Heart left ventricle (tissue), 16 donors: ENCODE data around the gene GALNT9. TPM values are rescaled to one million over a fixed set of nuclear protein-coding genes. Genes with fewer than 3 reads are reported as not detected.
A peak's percentile ranks its signal among the peaks of the same experiment; 100 is the strongest.

ENCODE experiments used
- ATAC-seq, 4 donors: fragments of 200-7000 bp; cut with Tn5 transposase; one replicate each; pipeline ENCODE4 v1.9.1; 2020 to 2022; ENCODE audit warnings: moderate library complexity in 4 of 4, mild to moderate bottlenecking in 3 of 4, moderate number of reproducible peaks in 1 of 4
- DNase-seq, 5 donors: peaks; one replicate each; pipeline ENCODE4 v3.0.0-alpha.2; 2020
- H3K27ac ChIP-seq, 12 donors: fragments of 200-600 bp; sonication (generic) in 4 of 12; one replicate each; pipeline versions ENCODE4 v1.5.0 to v1.8.0; 2016 to 2022; ENCODE audit warnings: mild to moderate bottlenecking in 2 of 12
- H3K27me3 ChIP-seq, 9 donors: fragments of 200-600 bp; sonication (generic) in 2 of 9; one replicate each; pipeline versions ENCODE4 v1.5.1 to v1.8.0; 2016 to 2022; ENCODE audit warnings: mild to moderate bottlenecking in 3 of 9
- H3K36me3 ChIP-seq, 9 donors: fragments of 200-600 bp; sonication (generic) in 2 of 9; one replicate each; pipeline versions ENCODE4 v1.5.0 to v1.8.0; 2018 to 2022; ENCODE audit warnings: mild to moderate bottlenecking in 2 of 9
- H3K4me1 ChIP-seq, 12 donors: fragments of 200-600 bp; sonication (generic) in 4 of 12; one replicate each; pipeline versions ENCODE4 v1.5.0 to v1.8.0; 2016 to 2022; ENCODE audit warnings: mild to moderate bottlenecking in 3 of 12
- H3K4me3 ChIP-seq, 12 donors: fragments of 200-600 bp; sonication (generic) in 4 of 12; one replicate each; pipeline versions ENCODE4 v1.5.0 to v1.8.0; 2017 to 2022; ENCODE audit warnings: mild to moderate bottlenecking in 9 of 12, moderate library complexity in 4 of 12
- H3K9me3 ChIP-seq, 12 donors: fragments of 200-600 bp; sonication (generic) in 4 of 12; one replicate each; pipeline versions ENCODE4 v1.5.0 to v1.8.0; 2016 to 2022; ENCODE audit warnings: mild to moderate bottlenecking in 1 of 12
- CTCF ChIP-seq, 12 donors: fragments of 200-600 bp; sonication (generic) in 4 of 12; IDR thresholded peaks; one replicate each; pipeline versions ENCODE4 v1.5.0 to v1.8.0; 2018 to 2022; ENCODE audit warnings: antibody characterized with exemption in 12 of 12, mild to moderate bottlenecking in 5 of 12
- POLR2A ChIP-seq, 2 donors: fragments of 450-650 bp; IDR thresholded peaks; one replicate each; pipeline ENCODE4 v1.6.1; 2017; ENCODE audit warnings: antibody characterized with exemption in 2 of 2, mild to moderate bottlenecking in 2 of 2, moderate library complexity in 2 of 2
- WGBS, 4 donors: extraction: QIAGEN DNeasy Blood & Tissue Kit in 2 of 4; methylation state at CpG; one replicate each; pipeline versions ENCODE4 v1.1.5 to v1.1.7; 2013 to 2018; 5-methylcytosine and 5-hydroxymethylcytosine counted together
- intact Hi-C, 10 donors: fragments of 100-400 bp; cut with DNase I; formaldehyde crosslinking; loops; one replicate each; pipeline versions ENCODE4 v1.11.1 to v1.14.2; 2022
- polyA plus RNA-seq, 2 donors: library from polyadenylated mRNA; stranded (reverse); fragments of 200-250 nt; gene quantifications; one replicate each; pipeline ENCODE4 v1.2.3, GENCODE V29; 2013
- total RNA-seq, 9 donors: library from RNA; depleted of rRNA in 2 of 9; stranded (reverse); fragments of >200 nt in 2 of 9; fragmentation: NEBNext Ultra II Directional in 3 of 9; extraction: Animal tissue kit (Norgen Biotek cat#: 25700) in 3 of 9; gene quantifications; one replicate each; pipeline versions ENCODE4 v1.1.0 to v1.2.4, GENCODE V29; 2016 to 2023
- donor health status: ischemic (EF 13 %, LVEDD 7.1; RV severe dilation, severe dysfunction).
- donor health status: healthy with polysubstance abuse.
- donor health status: DM: no; HTN: yes; CAD: no.
- donor health status: DM: no; HTN: no; CAD: no.
- donor health status: ischemic (EF 25% LVEDD 6.9; RV normal size, moderate dysfunction).
- donor health status: ischemic (EF 25% LVEDD 5.7; RV mildly dilated, moderate dysfunction).
- donor health status: healthy.
- donor health status: DM: yes; HTN: yes; CAD: no.
- donor health status: ischemic (EF 35%, LVEDD 5.7; RV mildly dilated, moderate dysfunction).
- donor health status: nonischemic (EF 11% LVEDD 7.7; RV severe dilation, severe dysfunction).
- donor health status: DM: yes; HTN: yes; CAD: no.
- donor health status: PGD.
- donor health status: ischemic (EF 29% LVEDD 5.4; RV normal size, mild dysfunction).
- donor health status: nonischemic (EF 23%, LVEDD 6.1; RV moderate dilation, normal function).

The GALNT9 gene
- total and polyA plus RNA-seq, 11 donors = 10.3 TPM; not detected in 10

- intact Hi-C loops = no loop called here
- H3K27ac ChIP-seq = no peak overlapping the region
- DNase-seq (peak in 1 of 5 donors; percentile 33), ATAC-seq (no peak)
- WGBS, 4 donors = 49 to 70% (median 52%) methylated on average over 8 to 10 of the region's 10 CpGs
- no peak overlapping the region for H3K4me3 ChIP-seq
- H3K9me3 ChIP-seq = peaks cover 0 to 11% (median 9%) of the 10 kb centered on the region in 12 donors
- peaks cover 0 to 16% (median 9%) of the 10 kb centered on the region in 12 donors for H3K4me1 ChIP-seq
- H3K36me3 ChIP-seq = no peaks in the 10 kb centered on the region
- TF ChIP-seq POLR2A (IDR thresholded peaks at IDR 0.05) (no peak), CTCF (IDR thresholded peaks at IDR 0.05) (peak in 2 of 12 donors; percentile 9 to 13)
- peaks cover 0 to 23% (median 0%) of the 10 kb centered on the region in 9 donors for H3K27me3 ChIP-seq
Observed at GRCh38 chr12:132194056-132194455, 135.3 kb downstream of the GALNT9 start.

GRCh38 chr12:132191715-132192553 is 137.5 kb downstream of the GALNT9 start:
- intact Hi-C loops = no loop called here
- Histone ChIP-seq H3K27ac (no peak overlapping the region), H3K9me3 (peaks cover 0 to 23% (median 10%) of the 10 kb centered on the region in 12 donors), H3K4me1 (peaks cover 0 to 20% (median 11%) of the 10 kb centered on the region in 12 donors), H3K27me3 (peaks cover 0 to 25% (median 0%) of the 10 kb centered on the region in 9 donors), H3K36me3 (no peaks in the 10 kb centered on the region), H3K4me3 (no peak overlapping the region)
- 69 to 82% (median 73%) methylated on average over 28 to 31 of the region's 31 CpGs for whole genome bisulfite sequencing, 4 donors
- ATAC-seq (no peak), DNase-seq (no peak)
- TF ChIP-seq POLR2A (IDR thresholded peaks at IDR 0.05) (no peak), CTCF (IDR thresholded peaks at IDR 0.05) (no peak)

DNA sequence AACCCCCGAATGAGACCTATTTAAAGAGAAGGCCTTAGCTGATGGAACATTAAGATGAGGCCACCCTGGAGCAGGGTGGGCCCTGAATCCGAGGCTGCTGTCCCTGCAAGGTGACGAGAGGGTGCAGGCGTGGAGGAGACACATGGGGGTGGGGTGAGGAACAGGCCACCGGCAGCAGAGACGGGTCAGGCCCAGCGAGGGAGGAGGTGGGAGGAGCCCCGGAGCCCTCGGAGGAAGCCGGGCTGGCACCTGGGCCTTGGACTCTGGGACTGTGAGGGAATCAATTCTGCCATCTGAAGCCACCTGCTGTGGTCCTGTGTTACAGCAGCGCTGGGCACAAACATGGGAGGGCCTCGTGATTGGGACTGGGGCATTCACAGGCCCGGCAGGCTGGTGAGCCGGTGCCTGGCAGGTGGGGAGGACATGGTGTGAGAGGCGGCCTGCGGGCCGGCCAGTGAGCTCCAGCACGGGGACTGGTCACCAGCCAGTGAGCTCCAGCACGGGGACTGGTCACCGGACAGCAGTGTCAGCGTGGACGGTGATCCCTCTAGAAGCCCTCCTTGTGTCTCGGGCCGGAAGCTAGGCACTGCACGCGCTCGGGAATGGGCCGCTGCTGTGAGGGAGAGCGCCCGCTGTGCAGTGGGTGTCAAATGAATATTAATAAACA is 138.4 kb downstream of the GALNT9 start:
- no peak for TF ChIP-seq CTCF (IDR thresholded peaks at IDR 0.05)
- no peak for TF ChIP-seq POLR2A (IDR thresholded peaks at IDR 0.05)
- H3K27me3 ChIP-seq = peaks cover 0 to 30% (median 0%) of the 10 kb centered on the region in 9 donors
- H3K4me3 ChIP-seq = no peak overlapping the region

More for the DNA sequence above, 138.4 kb downstream of the GALNT9 start:
- no peak for ATAC-seq
- peaks cover 0 to 32% (median 10%) of the 10 kb centered on the region in 12 donors for H3K9me3 ChIP-seq
- no peak overlapping the region for H3K27ac ChIP-seq
- no peaks in the 10 kb centered on the region for H3K36me3 ChIP-seq
- peaks cover 0 to 20% (median 11%) of the 10 kb centered on the region in 12 donors for H3K4me1 ChIP-seq
- WGBS, 4 donors = 86 to 91% (median 89%) methylated on average over 28 to 30 of the region's 30 CpGs
- DNase-seq = no peak
- intact Hi-C loops = no loop called here
